ENCODE results near the gene ADAM11.
A peak's percentile ranks its signal among the peaks of the same experiment; 100 is the strongest.

Gene ADAM11

GRCh38 chr17:44770166-44770925, 11.6 kb downstream of the ADAM11 start:
- TF ChIP-seq CTCF (IDR thresholded peaks at IDR 0.05; ENCODE audit: low read depth, low read length), result no peak
- no peak overlapping the region for H3K4me3 ChIP-seq (ENCODE audit: low read depth, low read length)
- in situ Hi-C loops (cut with HindIII; ENCODE audit: low sequenced_read_pairs), result no loop called here
- DNase-seq (ENCODE audit: low read depth, low spot score), result no peak

- DNase-seq (ENCODE audit: low read depth, low spot score), result no peak
- TF ChIP-seq CTCF (IDR thresholded peaks at IDR 0.05; ENCODE audit: low read depth, low read length), result no peak
- in situ Hi-C loops (cut with HindIII; ENCODE audit: low sequenced_read_pairs), result no loop called here
Observed at GRCh38 chr17:44772308-44773045, 13.7 kb downstream of the ADAM11 start.

GRCh38 chr17:44773140-44773539, 14.4 kb downstream of the ADAM11 start:
- TF ChIP-seq CTCF (IDR thresholded peaks at IDR 0.05; ENCODE audit: low read depth, low read length), result no peak
- in situ Hi-C loops (cut with HindIII; ENCODE audit: low sequenced_read_pairs), result no loop called here

More at GRCh38 chr17:44772308-44773045, 13.7 kb downstream of the ADAM11 start:
- H3K4me3 ChIP-seq (ENCODE audit: low read depth, low read length), result no peak overlapping the region

GRCh38 chr17:44774271-44775135, 15.7 kb downstream of the ADAM11 start:
- in situ Hi-C loops (cut with HindIII; ENCODE audit: low sequenced_read_pairs), result no loop called here
- TF ChIP-seq CTCF (IDR thresholded peaks at IDR 0.05; ENCODE audit: low read depth, low read length), result peak; percentile 100
- peak; percentile 63 for DNase-seq (ENCODE audit: low read depth, low spot score)
- H3K4me3 ChIP-seq (ENCODE audit: low read depth, low read length), result peak overlapping the region; percentile 58

More at GRCh38 chr17:44773140-44773539, 14.4 kb downstream of the ADAM11 start:
- no peak overlapping the region for H3K4me3 ChIP-seq (ENCODE audit: low read depth, low read length)
- no peak for DNase-seq (ENCODE audit: low read depth, low spot score)

GRCh38 chr17:44775136-44775837, 16.5 kb downstream of the ADAM11 start:
- DNase-seq (ENCODE audit: low read depth, low spot score), result peak; percentile 98
- in situ Hi-C loops (cut with HindIII; ENCODE audit: low sequenced_read_pairs), result no loop called here
- H3K4me3 ChIP-seq (ENCODE audit: low read depth, low read length), result peak overlapping the region; percentile 58
- no peak for TF ChIP-seq CTCF (IDR thresholded peaks at IDR 0.05; ENCODE audit: low read depth, low read length)

Data from astrocyte of the spinal cord (primary cell).